Loucy (cell line): Measurements from ENCODE around the gene MAX.

ENCODE experiments used
- EZH2phosphoT487 ChIP-seq: fragments of 200-600 bp; IDR thresholded peaks from 2 replicates; pipeline ENCODE4 v1.6.1; 2018; ENCODE audit warnings: antibody characterized with exemption, mild to moderate bottlenecking, moderate library complexity, borderline replicate concordance
- TF ChIP-seq, protein P1 (sequence below): fragments of 200-600 bp; sonication (generic); conservative IDR thresholded peaks from 2 replicates; pipeline ENCODE4 v1.5.1; 2014; ENCODE audit warnings: mild to moderate bottlenecking, antibody characterized with exemption, low read length

GRCh38 chr14:65107200-65107599 lies 4.9 kb upstream of the MAX start:
- TF ChIP-seq, protein P1, sequence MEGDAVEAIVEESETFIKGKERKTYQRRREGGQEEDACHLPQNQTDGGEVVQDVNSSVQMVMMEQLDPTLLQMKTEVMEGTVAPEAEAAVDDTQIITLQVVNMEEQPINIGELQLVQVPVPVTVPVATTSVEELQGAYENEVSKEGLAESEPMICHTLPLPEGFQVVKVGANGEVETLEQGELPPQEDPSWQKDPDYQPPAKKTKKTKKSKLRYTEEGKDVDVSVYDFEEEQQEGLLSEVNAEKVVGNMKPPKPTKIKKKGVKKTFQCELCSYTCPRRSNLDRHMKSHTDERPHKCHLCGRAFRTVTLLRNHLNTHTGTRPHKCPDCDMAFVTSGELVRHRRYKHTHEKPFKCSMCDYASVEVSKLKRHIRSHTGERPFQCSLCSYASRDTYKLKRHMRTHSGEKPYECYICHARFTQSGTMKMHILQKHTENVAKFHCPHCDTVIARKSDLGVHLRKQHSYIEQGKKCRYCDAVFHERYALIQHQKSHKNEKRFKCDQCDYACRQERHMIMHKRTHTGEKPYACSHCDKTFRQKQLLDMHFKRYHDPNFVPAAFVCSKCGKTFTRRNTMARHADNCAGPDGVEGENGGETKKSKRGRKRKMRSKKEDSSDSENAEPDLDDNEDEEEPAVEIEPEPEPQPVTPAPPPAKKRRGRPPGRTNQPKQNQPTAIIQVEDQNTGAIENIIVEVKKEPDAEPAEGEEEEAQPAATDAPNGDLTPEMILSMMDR, result no peak
- no peak for TF ChIP-seq EZH2phosphoT487
